Activated gamma-delta T cell (primary cell): ENCODE measurements around the gene SART3.
A peak's percentile ranks its signal among the peaks of the same experiment; 100 is the strongest.

Experiments
- DNase-seq: peaks from one replicate; lab custom pipeline; 2025; lab: John Stamatoyannopoulos, UW
- total RNA-seq, 2 donors: gene quantifications; one replicate each; lab custom pipeline; 2026; lab: John Stamatoyannopoulos, UW

SART3 gene
- total RNA-seq = 149 to 152 reads per million in 2 donors

- DNase-seq = peak; percentile 57
Measured at GRCh38 chr12:108560752-108561719, at the start of gene SART3. Gene SART3 (minus strand): TSS chr12:108561173. CDS start chr12:108561154, 19 bp downstream.

- no peak for DNase-seq
Measured at GRCh38 chr12:108610336-108610815, 49.4 kb upstream of the SART3 start.

GRCh38 chr12:108609537-108610335, 48.8 kb upstream of the SART3 start:
- DNase-seq = no peak

GRCh38 chr12:108608616-108609015, 47.6 kb upstream of the SART3 start:
- DNase-seq = no peak

GRCh38 chr12:108607981-108608600, 47.1 kb upstream of the SART3 start:
- DNase-seq = no peak

GRCh38 chr12:108606492-108606891, 45.5 kb upstream of the SART3 start:
- no peak for DNase-seq

- no peak for DNase-seq
Measured at GRCh38 chr12:108605690-108606406, 44.9 kb upstream of the SART3 start.

GRCh38 chr12:108605000-108605689, 44.2 kb upstream of the SART3 start:
- no peak for DNase-seq

- no peak for DNase-seq
Measured at GRCh38 chr12:108604208-108604941, 43.4 kb upstream of the SART3 start.

- no peak for DNase-seq
Measured at GRCh38 chr12:108603743-108604142, 42.8 kb upstream of the SART3 start.

GRCh38 chr12:108602976-108603704, 42.2 kb upstream of the SART3 start:
- DNase-seq = no peak

GRCh38 chr12:108602209-108602705, 41.3 kb upstream of the SART3 start:
- DNase-seq = no peak

GRCh38 chr12:108600702-108601007, 39.7 kb upstream of the SART3 start:
- no peak for DNase-seq

- DNase-seq = no peak
Measured at GRCh38 chr12:108599948-108600701, 39.2 kb upstream of the SART3 start.

- DNase-seq = no peak
Measured at GRCh38 chr12:108599541-108599940, 38.6 kb upstream of the SART3 start.

GRCh38 chr12:108598553-108599250, 37.7 kb upstream of the SART3 start:
- DNase-seq = no peak

- no peak for DNase-seq
Measured at GRCh38 chr12:108597559-108598471, 36.8 kb upstream of the SART3 start, which contains the start of gene TMEM119. Gene TMEM119 (minus strand): TSS chr12:108598084. CDS start chr12:108592383, 5,701 bp downstream.
